GM06990 (cell line): ENCODE measurements around the gene CST9L.

Experiments
- DNase-seq: peaks from one replicate; pipeline ENCODE4 v3.0.0-alpha.2; 2011; ENCODE audit not compliant: insufficient read length; ENCODE audit errors: extremely low read depth
- H3K27me3 ChIP-seq: replicated peaks from 2 replicates; pipeline ENCODE4 v1.6.0; 2011; ENCODE audit warnings: low read length; ENCODE audit not compliant: control insufficient read depth, insufficient read depth
- H3K36me3 ChIP-seq: 2 replicates; pipeline ENCODE4 v1.5.1; 2011; ENCODE audit warnings: low read length; ENCODE audit not compliant: control insufficient read depth, insufficient read depth
- H3K4me3 ChIP-seq: replicated peaks from 2 replicates; pipeline ENCODE4 v1.5.1; 2011; ENCODE audit warnings: low read depth, mild to moderate bottlenecking, control low read depth, low read length
- TF ChIP-seq, protein P1 (sequence below): IDR thresholded peaks from 2 replicates; pipeline ENCODE4 v1.5.1; 2011; ENCODE audit warnings: low read length, control low read depth, mild to moderate bottlenecking, inconsistent platforms; ENCODE audit not compliant: insufficient read depth, poor library complexity, severe bottlenecking

CST9L gene

DNA sequence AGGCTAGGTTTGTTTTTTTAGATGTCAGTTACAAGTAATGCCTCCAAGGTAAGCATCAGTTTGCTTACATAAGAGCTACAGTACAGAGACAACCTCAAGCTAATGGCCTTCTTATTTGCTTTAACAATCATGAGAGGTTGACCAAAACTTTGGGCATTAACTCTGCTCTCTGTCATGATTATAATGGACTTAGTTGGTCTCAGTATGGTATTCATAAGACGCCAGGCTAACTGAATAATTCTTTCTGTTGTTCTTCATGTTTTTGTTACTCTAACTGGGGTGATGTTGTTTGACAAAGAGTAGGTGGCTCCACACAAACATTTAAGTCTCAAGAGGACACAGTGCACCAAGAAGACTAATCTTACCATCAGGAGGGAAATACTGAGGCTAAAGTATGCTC is 27.7 kb upstream of the CST9L start:
- H3K4me3 ChIP-seq = no peak overlapping the region

DNA sequence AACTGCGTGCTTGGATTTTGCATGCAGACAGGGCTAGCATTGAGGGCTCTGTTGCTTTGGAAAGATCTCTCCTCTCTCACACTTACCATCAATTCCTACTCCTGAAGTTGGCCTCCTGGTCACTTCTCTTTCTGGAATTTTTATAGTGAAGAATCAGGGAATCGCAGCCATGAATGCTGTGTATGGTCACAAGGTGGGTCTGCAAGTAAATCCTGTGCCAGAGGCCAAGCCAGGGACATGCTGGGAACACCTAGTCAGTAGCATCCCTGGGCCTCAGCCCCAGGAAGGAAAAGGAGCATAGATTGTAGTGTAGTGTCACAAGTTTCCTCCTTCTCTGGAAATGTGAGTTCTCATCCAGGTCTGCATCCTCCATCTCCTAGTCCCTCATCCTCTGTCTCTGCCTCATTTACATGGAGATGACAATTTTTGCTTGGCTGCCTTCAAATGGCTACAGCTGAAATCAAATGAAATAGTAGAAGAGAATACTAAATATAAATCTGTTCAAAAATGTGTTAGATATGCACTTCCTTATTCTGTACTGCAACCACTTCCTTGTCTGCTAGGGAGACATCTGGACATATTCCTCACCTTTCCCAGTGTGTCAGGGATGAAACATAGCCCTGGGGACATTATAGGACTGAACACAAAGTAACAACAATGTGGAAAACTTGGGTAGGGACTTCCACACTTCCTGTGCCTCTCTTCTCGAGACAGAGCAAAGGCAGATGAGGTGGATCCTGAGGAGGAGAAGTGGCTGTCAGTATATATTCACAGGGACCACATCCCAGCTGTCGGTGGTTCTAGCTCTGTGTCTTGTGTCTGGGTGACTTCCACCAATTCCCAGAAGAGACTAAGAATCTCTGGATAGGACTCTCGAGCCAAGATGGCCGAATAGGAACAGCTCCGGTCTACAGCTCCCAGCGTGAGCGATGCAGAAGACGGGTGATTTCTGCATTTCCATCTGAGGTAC is 20.4 kb upstream of the CST9L start:
- no peak for DNase-seq
- no peaks in the 10 kb centered on the region; the same call in 1 of the 2 replicates for H3K27me3 ChIP-seq
- TF ChIP-seq, protein P1, sequence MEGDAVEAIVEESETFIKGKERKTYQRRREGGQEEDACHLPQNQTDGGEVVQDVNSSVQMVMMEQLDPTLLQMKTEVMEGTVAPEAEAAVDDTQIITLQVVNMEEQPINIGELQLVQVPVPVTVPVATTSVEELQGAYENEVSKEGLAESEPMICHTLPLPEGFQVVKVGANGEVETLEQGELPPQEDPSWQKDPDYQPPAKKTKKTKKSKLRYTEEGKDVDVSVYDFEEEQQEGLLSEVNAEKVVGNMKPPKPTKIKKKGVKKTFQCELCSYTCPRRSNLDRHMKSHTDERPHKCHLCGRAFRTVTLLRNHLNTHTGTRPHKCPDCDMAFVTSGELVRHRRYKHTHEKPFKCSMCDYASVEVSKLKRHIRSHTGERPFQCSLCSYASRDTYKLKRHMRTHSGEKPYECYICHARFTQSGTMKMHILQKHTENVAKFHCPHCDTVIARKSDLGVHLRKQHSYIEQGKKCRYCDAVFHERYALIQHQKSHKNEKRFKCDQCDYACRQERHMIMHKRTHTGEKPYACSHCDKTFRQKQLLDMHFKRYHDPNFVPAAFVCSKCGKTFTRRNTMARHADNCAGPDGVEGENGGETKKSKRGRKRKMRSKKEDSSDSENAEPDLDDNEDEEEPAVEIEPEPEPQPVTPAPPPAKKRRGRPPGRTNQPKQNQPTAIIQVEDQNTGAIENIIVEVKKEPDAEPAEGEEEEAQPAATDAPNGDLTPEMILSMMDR = no peak
- H3K4me3 ChIP-seq = no peak overlapping the region
- H3K36me3 ChIP-seq = no peaks in the 10 kb centered on the region

More for the DNA sequence above, 27.7 kb upstream of the CST9L start:
- TF ChIP-seq, protein P1 = no peak
- DNase-seq = no peak
- Histone ChIP-seq H3K27me3 (no peaks in the 10 kb centered on the region), H3K36me3 (no peaks in the 10 kb centered on the region)

DNA sequence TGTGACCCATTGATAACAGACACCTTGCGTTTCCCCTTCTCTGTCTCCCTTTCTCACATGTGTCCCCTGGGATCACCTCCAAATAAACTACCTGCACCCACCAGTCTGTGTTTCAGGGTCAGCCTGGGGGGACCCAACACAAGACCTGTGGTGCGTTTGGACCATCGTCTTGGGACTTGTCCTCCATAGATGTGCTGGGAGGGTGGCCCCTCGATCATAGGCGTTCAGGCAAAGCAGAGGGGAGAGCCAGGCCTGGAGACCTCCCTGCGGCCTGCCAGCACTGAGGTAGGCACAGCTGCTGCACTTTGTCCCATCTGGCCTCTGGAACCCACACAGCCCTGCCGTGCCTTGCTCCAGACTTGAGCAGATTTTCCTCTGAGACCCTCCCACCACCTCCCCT is 19.3 kb upstream of the CST9L start:
- TF ChIP-seq, protein P1 = no peak
- Histone ChIP-seq H3K4me3 (no peak overlapping the region), H3K36me3 (no peaks in the 10 kb centered on the region), H3K27me3 (no peaks in the 10 kb centered on the region; the same call in 1 of the 2 replicates)
- DNase-seq = no peak

DNA sequence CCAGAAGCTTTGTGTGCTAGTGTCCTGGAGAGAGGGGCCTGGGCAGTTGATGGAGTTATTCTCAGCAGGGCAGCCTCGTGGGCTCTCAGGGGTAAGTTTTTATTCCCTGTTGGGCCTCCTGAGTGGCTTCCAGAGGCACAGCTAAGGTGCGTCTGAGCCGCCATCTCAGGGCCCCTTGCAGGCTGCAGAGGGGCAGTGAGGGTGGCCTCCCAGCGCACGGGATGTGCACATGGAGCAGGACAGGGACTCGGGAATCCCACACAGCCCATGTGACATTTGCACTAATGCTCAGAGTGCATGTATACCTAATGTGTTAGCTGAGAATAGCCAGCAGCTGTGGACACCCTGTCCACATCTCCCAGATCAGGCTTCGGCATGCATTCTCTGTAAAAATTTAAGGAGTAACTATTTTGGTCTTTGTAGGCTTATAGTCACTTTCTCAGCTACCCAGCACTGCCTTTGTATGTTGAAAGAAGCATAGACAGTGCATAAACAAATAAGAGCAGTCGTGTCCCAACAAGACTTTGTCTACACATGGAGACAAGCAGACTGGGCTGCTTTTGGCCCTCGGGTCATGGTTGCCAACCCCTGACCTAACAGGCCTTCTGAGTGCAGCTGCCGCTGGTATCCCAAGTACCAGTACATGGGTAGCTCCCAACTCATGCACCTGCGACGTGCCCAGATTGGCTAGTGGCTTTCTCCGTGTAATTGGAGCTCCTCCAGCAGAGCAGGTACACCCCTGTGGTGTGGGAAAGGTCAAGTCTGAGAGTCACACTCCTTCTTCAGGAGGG is 18.6 kb upstream of the CST9L start:
- TF ChIP-seq, protein P1 = no peak
- Histone ChIP-seq H3K36me3 (no peaks in the 10 kb centered on the region), H3K4me3 (no peak overlapping the region), H3K27me3 (no peaks in the 10 kb centered on the region; the same call in 1 of the 2 replicates)
- no peak for DNase-seq

DNA sequence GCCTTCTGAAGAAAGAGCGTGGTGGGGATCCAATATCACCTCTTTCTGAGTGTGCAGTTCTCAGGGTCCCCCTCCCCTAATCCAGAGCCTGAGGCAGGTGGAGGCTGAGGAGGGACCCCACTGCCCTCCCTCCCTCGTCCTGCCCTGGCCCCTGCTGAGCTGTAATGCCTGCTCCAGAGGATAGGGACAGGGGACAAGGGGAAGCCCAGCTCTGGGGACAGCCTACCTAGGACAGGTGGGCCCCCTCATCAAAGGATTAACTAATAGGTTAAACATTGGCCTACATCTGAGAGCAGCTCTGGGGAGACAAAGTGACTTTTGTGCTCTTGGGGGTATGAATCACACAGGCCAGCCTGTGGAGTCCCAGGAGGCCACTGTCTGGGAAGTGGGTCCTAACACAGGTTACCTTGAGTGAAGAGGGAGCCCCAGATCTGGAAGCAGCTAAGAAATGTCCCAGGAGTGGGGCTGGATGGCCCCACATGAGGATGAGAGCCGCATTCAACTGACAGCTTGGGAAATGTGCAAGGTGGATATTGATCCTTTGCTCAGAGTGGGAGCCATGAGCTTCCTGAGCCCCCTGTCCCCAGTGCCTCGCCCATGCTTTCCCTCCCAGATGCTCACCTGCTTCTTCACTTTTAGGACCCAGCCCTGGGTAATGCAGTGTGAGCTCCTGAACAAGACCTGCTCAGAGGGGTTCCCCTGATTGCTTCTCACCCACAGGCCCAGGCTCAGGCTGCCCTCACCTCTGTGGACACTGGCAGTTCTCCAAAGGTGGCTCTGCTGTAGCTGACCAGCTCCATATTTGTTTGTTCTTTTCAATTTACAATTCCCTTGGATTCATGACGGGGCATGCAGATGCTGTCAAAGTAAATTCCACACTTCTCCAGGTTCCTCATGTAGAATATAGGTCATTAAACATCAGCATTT is 17.8 kb upstream of the CST9L start:
- Histone ChIP-seq H3K27me3 (no peaks in the 10 kb centered on the region; the same call in 1 of the 2 replicates), H3K4me3 (no peak overlapping the region), H3K36me3 (no peaks in the 10 kb centered on the region)
- TF ChIP-seq, protein P1 = no peak
- no peak for DNase-seq
